AG09309 (cell line): ENCODE measurements around the gene HSF5.
"Not testable (repeated sequence)": the region's sequence is repeated elsewhere in the genome, so short reads cannot be mapped to it uniquely, and the experiment has no call there.

Experiments
- DNase-seq: peaks from one replicate; pipeline ENCODE4 v3.0.0-alpha.2; 2010; ENCODE audit warnings: low read depth
- H3K4me3 ChIP-seq: 2 replicates; pipeline ENCODE4 v1.5.1; 2011; ENCODE audit warnings: mild to moderate bottlenecking, low read depth, low read length, moderate library complexity; ENCODE audit not compliant: control insufficient read depth
- TF ChIP-seq, protein P1 (sequence below): IDR thresholded peaks from 2 replicates; pipeline ENCODE4 v1.5.1; 2011; ENCODE audit warnings: mild to moderate bottlenecking, low read depth, low read length, inconsistent platforms; ENCODE audit not compliant: insufficient read depth, control insufficient read depth; ENCODE audit errors: missing control alignments

The HSF5 gene

GRCh38 chr17:58488428-58488890 is 251 bp upstream of the HSF5 start:
- TF ChIP-seq, protein P1, sequence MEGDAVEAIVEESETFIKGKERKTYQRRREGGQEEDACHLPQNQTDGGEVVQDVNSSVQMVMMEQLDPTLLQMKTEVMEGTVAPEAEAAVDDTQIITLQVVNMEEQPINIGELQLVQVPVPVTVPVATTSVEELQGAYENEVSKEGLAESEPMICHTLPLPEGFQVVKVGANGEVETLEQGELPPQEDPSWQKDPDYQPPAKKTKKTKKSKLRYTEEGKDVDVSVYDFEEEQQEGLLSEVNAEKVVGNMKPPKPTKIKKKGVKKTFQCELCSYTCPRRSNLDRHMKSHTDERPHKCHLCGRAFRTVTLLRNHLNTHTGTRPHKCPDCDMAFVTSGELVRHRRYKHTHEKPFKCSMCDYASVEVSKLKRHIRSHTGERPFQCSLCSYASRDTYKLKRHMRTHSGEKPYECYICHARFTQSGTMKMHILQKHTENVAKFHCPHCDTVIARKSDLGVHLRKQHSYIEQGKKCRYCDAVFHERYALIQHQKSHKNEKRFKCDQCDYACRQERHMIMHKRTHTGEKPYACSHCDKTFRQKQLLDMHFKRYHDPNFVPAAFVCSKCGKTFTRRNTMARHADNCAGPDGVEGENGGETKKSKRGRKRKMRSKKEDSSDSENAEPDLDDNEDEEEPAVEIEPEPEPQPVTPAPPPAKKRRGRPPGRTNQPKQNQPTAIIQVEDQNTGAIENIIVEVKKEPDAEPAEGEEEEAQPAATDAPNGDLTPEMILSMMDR = no peak
- no peak overlapping the region for H3K4me3 ChIP-seq
- DNase-seq = no peak

- TF ChIP-seq, protein P1 = no peak
- DNase-seq = no peak
- H3K4me3 ChIP-seq = no peak overlapping the region
These were observed 3.6 kb downstream of the HSF5 start for GRCh38 chr17:58484600-58484999.

- DNase-seq, H3K4me3 ChIP-seq: not testable (repeated sequence)
These were observed 6.4 kb downstream of the HSF5 start for GRCh38 chr17:58481798-58482197.

DNA sequence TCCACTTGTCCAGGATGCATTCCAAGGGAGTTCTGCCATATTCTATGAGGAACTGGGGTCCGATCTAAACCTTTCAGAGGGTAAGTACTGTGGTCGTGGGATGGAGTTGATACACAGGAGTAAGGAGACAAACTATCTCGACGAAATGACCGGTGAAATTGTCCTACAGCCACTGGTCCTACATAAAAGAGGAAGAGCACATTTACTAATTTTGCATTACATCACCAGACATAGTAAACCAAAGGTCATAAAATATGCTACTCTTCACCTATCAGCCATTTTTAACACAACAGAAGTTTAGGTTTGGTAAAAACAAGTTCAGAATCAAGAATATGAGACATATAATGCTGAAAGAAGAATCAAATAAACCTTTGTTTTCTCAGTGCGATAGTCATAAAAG is 8.1 kb downstream of the HSF5 start:
- TF ChIP-seq, protein P1 = no peak
- H3K4me3 ChIP-seq = no peak overlapping the region
- no peak for DNase-seq

DNA sequence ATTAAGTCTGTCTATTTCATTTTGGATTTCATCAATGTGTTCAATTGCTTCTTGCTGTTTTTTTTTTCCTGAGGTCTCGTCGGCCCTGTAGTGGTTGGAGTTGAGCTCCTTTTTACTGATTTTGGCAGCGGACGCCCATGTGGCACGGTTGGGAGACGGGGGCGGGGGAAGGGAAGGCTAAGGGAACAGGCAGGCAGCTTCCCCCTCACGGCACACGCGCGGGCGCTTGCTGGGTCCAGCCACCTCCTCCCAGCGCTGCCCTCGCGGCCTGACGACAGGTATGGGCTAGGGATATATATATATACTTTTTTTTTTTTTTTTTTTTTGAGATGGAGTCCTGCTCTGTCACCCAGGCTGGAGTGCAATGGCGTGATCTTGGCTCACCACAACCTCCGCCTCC is 11.4 kb downstream of the HSF5 start:
- H3K4me3 ChIP-seq = no peak overlapping the region
- TF ChIP-seq, protein P1 = no peak
- DNase-seq = no peak

GRCh38 chr17:58475985-58476384 is 12.2 kb downstream of the HSF5 start:
- DNase-seq = no peak
- TF ChIP-seq, protein P1 = no peak
- H3K4me3 ChIP-seq = no peak overlapping the region

DNA sequence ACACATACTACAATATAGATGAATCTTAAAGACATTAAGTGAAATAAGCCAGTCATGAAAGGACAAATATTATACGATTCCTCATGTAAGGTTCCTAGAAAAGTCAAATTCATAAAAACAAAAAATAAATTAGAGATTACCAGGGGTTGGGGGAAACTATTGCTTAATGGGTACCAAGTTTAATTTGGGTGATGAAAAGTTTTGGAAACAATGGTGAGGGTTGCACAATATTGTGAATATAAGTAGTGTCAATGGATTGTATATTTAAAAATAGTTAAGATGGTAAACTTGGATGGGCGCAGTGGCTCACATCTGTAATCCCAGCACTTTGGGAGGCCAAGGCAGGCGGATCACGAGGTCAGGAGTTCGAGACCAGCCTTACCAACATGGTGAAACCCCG is 17.9 kb downstream of the HSF5 start:
- TF ChIP-seq, protein P1 = no peak
- no peak for DNase-seq
- H3K4me3 ChIP-seq = no peak overlapping the region

GRCh38 chr17:58468944-58469343 is 19.3 kb downstream of the HSF5 start:
- TF ChIP-seq, protein P1 = no peak
- DNase-seq = no peak

More at GRCh38 chr17:58468944-58469343, 19.3 kb downstream of the HSF5 start:
- H3K4me3 ChIP-seq = no peak overlapping the region
